ENCODE measurements around the gene GRAPL.
"Not testable (repeated sequence)": the region's sequence is repeated elsewhere in the genome, so short reads cannot be mapped to it uniquely, and the experiment has no call there.

Gene GRAPL

DNA sequence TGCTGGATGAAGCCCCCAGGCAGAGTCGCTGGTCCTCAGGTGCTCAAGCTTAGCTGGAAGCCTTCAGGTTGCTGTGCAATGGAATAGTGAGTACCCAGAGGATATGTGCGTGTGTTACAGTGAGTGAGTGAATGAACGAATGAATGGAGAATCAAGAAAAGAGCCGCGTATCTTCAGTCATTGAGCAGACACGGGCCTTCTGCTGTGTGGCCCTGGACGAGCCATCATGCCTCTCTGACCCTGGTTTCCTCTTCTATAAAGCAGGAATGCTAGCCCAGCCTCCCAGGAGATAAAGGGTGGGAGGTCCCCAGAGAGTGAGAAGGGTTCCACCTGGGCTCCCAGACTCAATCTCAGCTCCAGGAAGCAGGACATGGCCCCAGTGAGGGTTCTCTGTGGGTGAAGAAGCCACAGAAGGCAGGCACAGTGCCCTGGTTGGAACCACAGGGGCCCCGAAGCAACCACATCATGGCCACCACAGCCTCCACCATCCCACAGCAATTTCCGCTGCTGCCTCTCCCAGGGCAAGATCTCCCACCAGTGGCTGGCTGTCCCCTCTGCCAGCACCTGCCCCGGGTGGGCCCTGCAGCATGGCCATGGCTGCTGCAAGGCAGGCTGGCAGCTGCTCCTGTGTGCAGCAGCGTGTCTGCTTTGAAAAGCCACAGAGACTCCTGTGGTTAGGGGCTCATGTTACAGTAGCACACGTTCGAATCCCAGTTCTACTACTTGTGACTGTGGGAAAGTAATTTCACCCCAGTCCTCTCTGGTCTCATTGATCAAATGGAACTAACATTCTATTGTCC is 34.1 kb downstream of the GRAPL start:
- not testable (repeated sequence) for H3K4me1 ChIP-seq (ENCODE audit: control insufficient read depth in 1 of 2, insufficient read depth in 2 of 2, low read length in 2 of 2); H3K27me3 ChIP-seq (ENCODE audit: control insufficient read depth in 1 of 2, insufficient read depth in 2 of 2, low read length in 2 of 2); H3K9ac ChIP-seq (ENCODE audit: low read depth in 1 of 2, low read length in 2 of 2); H3K36me3 ChIP-seq (ENCODE audit: control insufficient read depth in 1 of 2, insufficient read depth in 2 of 2, low read length in 2 of 2); H3K27ac ChIP-seq (ENCODE audit: low read depth, low read length); H3K4me3 ChIP-seq (ENCODE audit: low read depth in 1 of 2, low read length in 2 of 2); H3K9me3 ChIP-seq (ENCODE audit: control insufficient read depth in 1 of 2, low read length in 2 of 2)

DNA sequence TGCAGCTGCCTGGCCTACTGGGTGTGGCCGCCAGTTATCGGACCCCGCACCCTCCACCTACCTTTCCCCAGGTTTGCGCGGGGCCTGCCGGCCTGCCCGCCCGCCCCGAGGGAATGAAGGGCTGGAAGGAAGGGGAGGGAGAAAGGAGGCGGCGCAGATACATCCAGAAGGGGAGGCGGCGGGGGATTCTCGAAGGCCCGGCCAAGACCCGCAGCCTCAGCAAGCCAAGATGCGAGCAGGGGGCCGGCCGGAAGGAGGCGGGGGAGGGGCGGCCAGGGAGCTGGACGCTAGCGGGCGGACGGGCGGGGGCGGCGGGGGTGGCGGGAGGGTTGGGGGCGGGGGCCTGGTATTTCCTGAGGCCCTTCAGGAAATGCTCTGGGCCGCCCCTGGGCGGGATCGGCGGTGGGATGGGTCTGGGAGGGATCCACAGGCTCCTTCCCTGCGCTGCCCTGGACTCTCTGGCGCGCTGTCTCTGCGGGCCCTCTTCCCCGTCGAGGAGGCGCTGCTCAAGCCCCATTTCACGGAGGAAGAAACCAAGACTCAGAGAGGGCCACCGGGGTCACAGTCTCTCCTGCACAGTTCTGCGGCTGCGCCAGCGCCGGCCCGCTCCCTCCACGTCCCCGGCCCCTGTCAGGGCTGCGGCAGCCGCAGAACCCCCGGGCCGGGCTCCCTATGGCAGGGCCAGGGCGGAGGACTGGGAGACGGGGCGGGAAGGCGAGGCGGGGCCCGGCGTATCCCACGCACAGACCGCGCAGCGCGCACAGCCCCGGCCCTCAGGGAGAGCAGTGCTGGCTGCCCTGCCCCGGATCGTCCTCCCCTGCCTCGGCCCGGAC is 35.2 kb downstream of the GRAPL start:
- H3K9me3 ChIP-seq (ENCODE audit: control insufficient read depth in 1 of 2, low read length in 2 of 2); H3K9ac ChIP-seq (ENCODE audit: low read depth in 1 of 2, low read length in 2 of 2); H3K4me1 ChIP-seq (ENCODE audit: control insufficient read depth in 1 of 2, insufficient read depth in 2 of 2, low read length in 2 of 2); H3K36me3 ChIP-seq (ENCODE audit: control insufficient read depth in 1 of 2, insufficient read depth in 2 of 2, low read length in 2 of 2); H3K4me3 ChIP-seq (ENCODE audit: low read depth in 1 of 2, low read length in 2 of 2); H3K27me3 ChIP-seq (ENCODE audit: control insufficient read depth in 1 of 2, insufficient read depth in 2 of 2, low read length in 2 of 2); H3K27ac ChIP-seq (ENCODE audit: low read depth, low read length): not testable (repeated sequence)

DNA sequence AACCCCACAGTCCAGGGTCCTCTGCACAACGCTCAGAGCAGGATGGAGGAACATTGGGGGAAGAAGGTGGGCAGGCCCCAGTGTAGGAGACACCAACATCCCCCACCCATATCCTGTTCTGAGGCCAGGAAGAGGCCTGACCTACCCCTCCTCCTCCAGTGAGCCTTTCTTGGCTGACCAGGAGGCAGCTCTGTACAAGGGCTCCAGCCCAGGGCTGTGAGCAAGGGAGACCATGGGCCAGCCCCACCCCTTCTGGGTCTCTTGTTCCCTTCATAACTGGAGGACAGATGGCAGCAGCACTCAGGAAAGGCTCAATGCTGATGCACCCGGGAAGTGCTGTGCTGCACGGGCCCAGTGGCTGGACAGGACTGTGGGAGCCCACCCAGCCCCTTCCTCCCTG is 47.0 kb downstream of the GRAPL start:
- H3K36me3 ChIP-seq (ENCODE audit: control insufficient read depth in 1 of 2, insufficient read depth in 2 of 2, low read length in 2 of 2); H3K4me1 ChIP-seq (ENCODE audit: control insufficient read depth in 1 of 2, insufficient read depth in 2 of 2, low read length in 2 of 2); H3K27me3 ChIP-seq (ENCODE audit: control insufficient read depth in 1 of 2, insufficient read depth in 2 of 2, low read length in 2 of 2); H3K27ac ChIP-seq (ENCODE audit: low read depth, low read length); H3K9ac ChIP-seq (ENCODE audit: low read depth in 1 of 2, low read length in 2 of 2); H3K4me3 ChIP-seq (ENCODE audit: low read depth in 1 of 2, low read length in 2 of 2); H3K9me3 ChIP-seq (ENCODE audit: control insufficient read depth in 1 of 2, low read length in 2 of 2): not testable (repeated sequence)

DNA sequence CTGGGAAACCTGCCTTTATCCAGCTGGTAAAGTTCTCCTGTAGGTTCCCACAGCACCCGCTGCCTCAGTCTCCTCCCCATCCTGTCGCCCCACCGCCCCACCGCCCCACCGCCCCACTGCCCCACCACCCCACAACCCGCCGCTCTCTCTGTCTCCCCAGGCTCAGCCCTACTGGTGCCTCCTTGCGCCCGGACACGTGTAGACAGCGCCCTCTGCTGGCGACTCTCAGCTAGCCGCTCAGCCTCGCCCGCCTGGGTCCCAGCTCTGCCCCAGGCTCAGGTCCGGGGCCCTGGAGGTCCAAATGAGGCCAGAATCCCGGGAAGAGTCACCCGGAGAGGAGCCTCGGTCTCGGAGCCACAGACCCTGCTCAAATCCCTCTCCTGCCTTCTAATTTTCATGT is 48.0 kb downstream of the GRAPL start:
- H3K4me1 ChIP-seq (ENCODE audit: control insufficient read depth in 1 of 2, insufficient read depth in 2 of 2, low read length in 2 of 2); H3K9me3 ChIP-seq (ENCODE audit: control insufficient read depth in 1 of 2, low read length in 2 of 2); H3K36me3 ChIP-seq (ENCODE audit: control insufficient read depth in 1 of 2, insufficient read depth in 2 of 2, low read length in 2 of 2); H3K4me3 ChIP-seq (ENCODE audit: low read depth in 1 of 2, low read length in 2 of 2); H3K27ac ChIP-seq (ENCODE audit: low read depth, low read length); H3K9ac ChIP-seq (ENCODE audit: low read depth in 1 of 2, low read length in 2 of 2); H3K27me3 ChIP-seq (ENCODE audit: control insufficient read depth in 1 of 2, insufficient read depth in 2 of 2, low read length in 2 of 2): not testable (repeated sequence)

DNA sequence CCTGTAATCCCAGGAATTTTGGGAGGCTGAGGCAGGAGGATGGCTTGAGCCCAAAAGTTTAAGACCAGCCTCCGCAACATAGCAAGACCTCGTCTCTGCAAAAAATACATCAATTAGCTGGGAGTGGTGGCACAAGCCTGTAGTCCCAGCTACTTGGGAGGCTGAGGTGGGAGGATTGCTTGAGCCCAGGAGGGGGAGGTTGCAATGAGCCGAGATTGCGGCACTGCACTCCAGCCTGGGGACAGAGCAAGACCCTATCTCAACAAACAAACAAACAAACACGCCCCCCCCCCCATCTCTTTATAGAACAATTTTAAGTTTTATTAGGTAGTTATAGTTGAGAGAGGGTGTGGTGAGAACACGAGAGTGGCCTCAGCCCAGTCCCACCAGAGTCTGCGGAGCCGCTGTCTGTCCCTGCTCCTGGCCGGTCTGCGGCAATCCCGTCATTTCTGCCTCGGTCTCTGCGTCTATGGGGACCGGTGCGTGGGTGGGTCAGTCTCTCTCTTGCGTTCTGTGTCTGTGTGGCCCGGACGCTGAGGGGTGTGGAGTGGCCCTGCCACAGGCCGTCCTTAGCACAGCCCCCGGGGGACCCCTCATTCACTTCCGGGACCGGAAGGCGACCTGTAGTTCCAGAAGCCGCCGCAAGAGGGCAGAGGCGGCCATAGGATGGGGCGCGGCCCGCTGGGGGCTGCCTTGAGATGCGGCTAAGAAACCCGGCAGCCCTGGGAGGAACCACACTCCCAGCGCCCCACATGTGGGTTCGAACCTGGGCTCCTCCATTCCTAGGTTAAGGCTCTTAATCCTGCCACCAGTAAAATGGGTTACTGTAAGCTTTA is 53.9 kb downstream of the GRAPL start:
- H3K4me3 ChIP-seq (ENCODE audit: low read depth in 1 of 2, low read length in 2 of 2); H3K27me3 ChIP-seq (ENCODE audit: control insufficient read depth in 1 of 2, insufficient read depth in 2 of 2, low read length in 2 of 2); H3K4me1 ChIP-seq (ENCODE audit: control insufficient read depth in 1 of 2, insufficient read depth in 2 of 2, low read length in 2 of 2); H3K36me3 ChIP-seq (ENCODE audit: control insufficient read depth in 1 of 2, insufficient read depth in 2 of 2, low read length in 2 of 2); H3K9me3 ChIP-seq (ENCODE audit: control insufficient read depth in 1 of 2, low read length in 2 of 2); H3K27ac ChIP-seq (ENCODE audit: low read depth, low read length); H3K9ac ChIP-seq (ENCODE audit: low read depth in 1 of 2, low read length in 2 of 2): not testable (repeated sequence)

DNA sequence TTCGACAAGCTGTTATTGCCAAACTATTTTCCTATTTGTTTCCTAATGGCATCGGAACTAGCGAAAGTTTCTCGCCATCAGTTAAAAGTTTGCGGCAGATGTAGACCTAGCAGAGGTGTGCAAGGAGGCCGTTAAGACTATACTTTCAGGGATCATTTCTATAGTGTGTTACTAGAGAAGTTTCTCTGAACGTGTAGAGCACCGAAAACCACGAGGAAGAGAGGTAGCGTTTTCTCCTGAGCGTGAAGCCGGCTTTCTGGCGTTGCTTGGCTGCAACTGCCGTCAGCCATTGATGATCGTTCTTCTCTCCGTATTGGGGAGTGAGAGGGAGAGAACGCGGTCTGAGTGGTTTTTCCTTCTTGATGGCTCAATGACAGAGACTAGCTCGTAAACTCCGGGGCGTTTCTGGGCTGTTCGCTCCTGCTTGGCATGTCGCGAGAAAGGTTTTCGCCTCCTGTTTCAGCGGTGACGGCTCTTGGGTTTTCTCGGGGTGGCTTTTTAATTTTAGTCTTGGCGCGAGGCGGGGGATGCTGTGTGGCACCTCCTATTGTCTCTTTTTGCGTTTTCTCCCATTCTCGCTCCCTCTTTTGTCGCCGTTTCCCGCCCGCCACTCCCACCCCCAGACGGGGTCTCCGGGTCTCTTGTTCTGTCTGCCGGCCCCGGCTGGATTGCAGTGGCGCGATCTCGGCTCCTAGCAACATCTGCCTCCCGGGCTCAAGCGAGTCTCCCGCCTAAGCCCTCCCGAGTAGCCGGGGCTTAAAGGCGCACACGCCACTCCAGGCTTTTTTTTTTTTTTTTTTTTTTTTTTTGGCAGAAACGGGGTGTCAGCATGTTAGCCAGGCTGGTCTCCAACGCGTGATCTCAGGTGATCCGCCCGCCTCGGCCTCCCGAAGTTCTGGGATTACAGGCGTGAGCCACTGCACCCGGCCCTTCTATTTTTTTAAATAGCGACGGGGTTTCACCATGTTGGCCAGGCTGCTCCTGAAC is 60.8 kb downstream of the GRAPL start:
- H3K36me3 ChIP-seq (ENCODE audit: control insufficient read depth in 1 of 2, insufficient read depth in 2 of 2, low read length in 2 of 2); H3K4me1 ChIP-seq (ENCODE audit: control insufficient read depth in 1 of 2, insufficient read depth in 2 of 2, low read length in 2 of 2); H3K27ac ChIP-seq (ENCODE audit: low read depth, low read length); H3K27me3 ChIP-seq (ENCODE audit: control insufficient read depth in 1 of 2, insufficient read depth in 2 of 2, low read length in 2 of 2); H3K9me3 ChIP-seq (ENCODE audit: control insufficient read depth in 1 of 2, low read length in 2 of 2); H3K4me3 ChIP-seq (ENCODE audit: low read depth in 1 of 2, low read length in 2 of 2); H3K9ac ChIP-seq (ENCODE audit: low read depth in 1 of 2, low read length in 2 of 2): not testable (repeated sequence)

DNA sequence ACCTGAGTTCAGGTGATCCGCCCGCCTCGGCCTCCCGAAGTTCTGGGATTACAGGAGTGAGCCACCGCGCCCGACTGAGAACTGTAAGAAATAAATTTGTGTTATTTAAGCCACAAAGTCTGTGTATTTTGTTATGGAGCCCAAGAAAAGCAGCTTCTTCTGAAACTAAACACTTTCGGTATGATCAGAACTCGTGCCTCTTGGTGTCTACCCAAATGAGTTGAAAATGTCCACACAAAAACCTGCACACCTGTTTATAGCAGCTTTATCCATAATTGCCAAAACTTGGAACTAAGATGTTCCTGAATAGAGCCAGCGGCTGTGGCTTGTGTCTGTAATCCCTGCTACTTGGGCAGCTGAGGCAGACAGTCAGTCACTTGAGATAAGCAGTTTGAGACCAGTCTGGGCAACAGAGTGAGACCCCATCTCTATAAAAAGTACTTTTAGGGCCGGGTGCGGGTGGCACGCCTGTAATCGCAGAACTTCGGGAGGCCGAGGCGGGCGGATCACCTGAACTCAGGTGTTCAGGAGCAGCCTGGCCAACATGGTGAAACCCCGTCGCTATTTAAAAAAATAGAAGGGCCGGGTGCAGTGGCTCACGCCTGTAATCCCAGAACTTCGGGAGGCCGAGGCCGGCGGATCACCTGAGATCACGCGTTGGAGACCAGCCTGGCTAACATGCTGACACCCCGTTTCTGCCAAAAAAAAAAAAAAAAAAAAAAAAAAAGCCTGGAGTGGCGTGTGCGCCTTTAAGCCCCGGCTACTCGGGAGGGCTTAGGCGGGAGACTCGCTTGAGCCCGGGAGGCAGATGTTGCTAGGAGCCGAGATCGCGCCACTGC is 61.7 kb downstream of the GRAPL start:
- not testable (repeated sequence) for H3K27me3 ChIP-seq (ENCODE audit: control insufficient read depth in 1 of 2, insufficient read depth in 2 of 2, low read length in 2 of 2); H3K9ac ChIP-seq (ENCODE audit: low read depth in 1 of 2, low read length in 2 of 2); H3K4me3 ChIP-seq (ENCODE audit: low read depth in 1 of 2, low read length in 2 of 2); H3K27ac ChIP-seq (ENCODE audit: low read depth, low read length); H3K9me3 ChIP-seq (ENCODE audit: control insufficient read depth in 1 of 2, low read length in 2 of 2); H3K36me3 ChIP-seq (ENCODE audit: control insufficient read depth in 1 of 2, insufficient read depth in 2 of 2, low read length in 2 of 2); H3K4me1 ChIP-seq (ENCODE audit: control insufficient read depth in 1 of 2, insufficient read depth in 2 of 2, low read length in 2 of 2)

DNA sequence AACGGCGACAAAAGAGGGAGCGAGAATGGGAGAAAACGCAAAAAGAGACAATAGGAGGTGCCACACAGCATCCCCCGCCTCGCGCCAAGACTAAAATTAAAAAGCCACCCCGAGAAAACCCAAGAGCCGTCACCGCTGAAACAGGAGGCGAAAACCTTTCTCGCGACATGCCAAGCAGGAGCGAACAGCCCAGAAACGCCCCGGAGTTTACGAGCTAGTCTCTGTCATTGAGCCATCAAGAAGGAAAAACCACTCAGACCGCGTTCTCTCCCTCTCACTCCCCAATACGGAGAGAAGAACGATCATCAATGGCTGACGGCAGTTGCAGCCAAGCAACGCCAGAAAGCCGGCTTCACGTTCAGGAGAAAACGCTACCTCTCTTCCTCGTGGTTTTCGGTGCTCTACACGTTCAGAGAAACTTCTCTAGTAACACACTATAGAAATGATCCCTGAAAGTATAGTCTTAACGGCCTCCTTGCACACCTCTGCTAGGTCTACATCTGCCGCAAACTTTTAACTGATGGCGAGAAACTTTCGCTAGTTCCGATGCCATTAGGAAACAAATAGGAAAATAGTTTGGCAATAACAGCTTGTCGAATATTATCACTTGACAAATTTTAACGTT is 62.5 kb downstream of the GRAPL start:
- not testable (repeated sequence) for H3K9me3 ChIP-seq (ENCODE audit: control insufficient read depth in 1 of 2, low read length in 2 of 2); H3K4me1 ChIP-seq (ENCODE audit: control insufficient read depth in 1 of 2, insufficient read depth in 2 of 2, low read length in 2 of 2); H3K36me3 ChIP-seq (ENCODE audit: control insufficient read depth in 1 of 2, insufficient read depth in 2 of 2, low read length in 2 of 2); H3K4me3 ChIP-seq (ENCODE audit: low read depth in 1 of 2, low read length in 2 of 2); H3K27me3 ChIP-seq (ENCODE audit: control insufficient read depth in 1 of 2, insufficient read depth in 2 of 2, low read length in 2 of 2); H3K9ac ChIP-seq (ENCODE audit: low read depth in 1 of 2, low read length in 2 of 2); H3K27ac ChIP-seq (ENCODE audit: low read depth, low read length)
